GM19043 (cell line): ENCODE measurements around the gene OCA2.
"Not testable (repeated sequence)": the region's sequence is repeated elsewhere in the genome, so short reads cannot be mapped to it uniquely, and the experiment has no call there.

Source experiments
- ATAC-seq: cut with Tn5 transposase; IDR thresholded peaks from one replicate; pipeline ENCODE4 v1.9.1; 2021; ENCODE audit warnings: low read depth; ENCODE audit not compliant: unreplicated experiment

OCA2 gene

DNA sequence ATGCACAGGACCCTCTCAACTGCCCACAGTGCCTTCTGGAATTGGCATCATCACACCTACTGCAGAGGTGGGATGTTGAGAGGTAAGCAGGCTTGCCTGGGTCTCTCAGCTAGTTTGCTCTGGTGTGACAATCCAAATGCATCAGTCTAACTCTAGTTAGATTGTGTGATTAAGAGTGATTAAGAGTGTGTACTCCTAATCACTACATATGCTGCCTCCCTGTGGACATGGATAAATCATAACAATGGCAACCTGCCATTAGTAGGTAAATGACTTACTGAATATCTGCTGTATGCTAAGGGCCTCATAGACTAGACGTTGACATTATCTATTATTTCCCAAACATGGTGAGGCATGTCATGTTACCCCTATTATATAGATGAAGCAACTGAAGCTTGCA, 342.1 kb downstream of the OCA2 start:
- no peak for ATAC-seq

GRCh38 chr15:27752691-27753090, 346.4 kb downstream of the OCA2 start:
- ATAC-seq, result no peak

GRCh38 chr15:27747997-27748396, 351.1 kb downstream of the OCA2 start:
- no peak for ATAC-seq

DNA sequence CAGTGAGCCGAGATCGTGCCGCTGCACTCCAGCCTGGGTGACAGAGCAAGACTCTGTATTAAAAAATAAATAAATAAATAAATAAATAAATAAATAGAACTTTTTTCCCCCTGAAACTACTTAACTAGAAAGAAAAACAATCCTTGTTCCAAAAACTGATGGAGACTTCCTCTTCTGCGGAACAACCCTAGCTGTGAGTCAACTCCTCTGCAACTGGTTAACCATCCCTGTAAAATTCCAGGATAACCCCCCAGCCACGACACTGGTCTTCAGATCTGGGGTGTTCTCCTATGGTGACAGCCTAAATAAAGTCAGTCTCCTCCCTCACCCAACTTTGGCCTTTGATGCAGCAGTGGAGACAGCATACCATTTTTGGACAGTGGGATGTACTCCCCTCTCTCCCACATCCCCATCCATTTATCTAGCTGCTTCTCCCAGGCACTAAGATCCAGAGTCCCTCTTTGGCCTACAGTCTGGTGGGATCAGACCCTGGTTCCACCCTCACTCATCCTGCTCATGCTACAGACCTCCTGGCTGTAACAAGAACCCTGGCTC, 352.6 kb downstream of the OCA2 start:
- no peak for ATAC-seq

DNA sequence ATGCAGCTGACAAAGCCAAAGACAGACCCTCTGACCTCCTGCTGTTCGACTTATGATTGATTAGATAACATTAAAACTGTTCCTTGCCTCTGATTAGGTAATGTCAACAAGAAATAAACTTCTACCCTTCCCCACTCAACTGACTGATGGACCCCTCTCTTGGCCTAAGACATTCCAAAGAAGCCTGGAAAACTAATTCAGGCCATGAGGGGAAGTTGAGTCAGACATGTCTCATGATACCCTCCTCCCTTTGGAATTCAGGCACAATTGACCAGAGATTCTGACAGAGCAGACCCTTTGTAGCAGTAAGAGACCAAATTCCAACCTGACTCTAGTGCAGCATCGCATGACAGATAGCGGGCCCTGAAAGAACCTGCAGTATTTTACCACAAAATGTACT, 354.5 kb downstream of the OCA2 start:
- ATAC-seq, result no peak

DNA sequence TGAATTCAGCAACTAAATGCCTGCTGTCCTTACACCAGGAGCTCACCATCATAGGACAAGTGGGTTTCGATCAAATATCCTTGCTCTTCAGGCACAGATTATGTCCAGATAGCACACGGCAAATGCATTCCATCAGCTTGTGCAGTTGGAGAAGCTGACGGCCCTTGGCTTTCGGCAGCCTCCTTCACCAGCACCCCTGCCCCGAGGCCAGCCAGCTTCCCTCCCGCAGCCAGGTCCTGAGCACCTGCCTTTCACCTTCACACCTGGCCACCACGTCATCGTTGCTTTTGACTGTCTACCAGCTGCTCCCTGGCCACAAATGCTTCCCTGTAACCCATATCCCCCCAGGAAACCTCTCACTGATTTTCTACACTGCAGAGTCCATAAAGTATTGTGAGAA, 355.5 kb downstream of the OCA2 start:
- ATAC-seq, result no peak

DNA sequence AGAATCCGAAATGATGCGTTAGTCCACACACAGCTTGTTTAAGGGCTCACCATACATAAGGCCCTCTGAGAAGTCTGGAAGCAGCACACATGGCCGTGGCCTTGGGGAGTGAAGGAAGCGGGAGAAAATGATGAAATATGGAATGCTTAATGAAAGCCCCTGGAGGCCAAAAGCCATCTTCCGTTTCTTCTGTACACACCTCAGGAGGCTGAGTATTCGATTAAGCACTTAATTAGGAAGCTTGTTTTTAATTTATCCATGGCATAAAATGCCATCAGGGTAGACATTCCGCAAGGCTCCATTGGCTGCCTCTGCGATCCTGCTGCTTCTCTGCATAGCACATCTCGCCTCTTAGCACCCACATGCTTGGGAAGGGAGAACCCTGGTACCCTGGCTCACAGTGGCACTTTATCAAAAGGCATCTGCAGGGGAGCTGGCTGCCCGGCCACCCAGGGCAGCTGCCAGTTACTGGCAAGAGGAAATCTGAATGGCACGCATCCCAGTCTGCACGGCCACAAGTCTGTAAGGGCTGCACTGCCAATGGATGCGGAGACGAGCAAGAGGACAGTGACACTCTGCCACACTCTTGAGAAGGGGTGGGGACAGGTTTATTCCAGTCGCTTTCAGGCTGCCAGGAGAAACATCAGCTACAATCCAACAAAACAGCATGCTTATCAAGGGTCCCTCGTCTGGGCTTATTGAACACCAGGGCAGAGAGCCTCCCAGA, 356.2 kb downstream of the OCA2 start:
- no peak for ATAC-seq

GRCh38 chr15:27741226-27741860, 357.8 kb downstream of the OCA2 start:
- no peak for ATAC-seq

DNA sequence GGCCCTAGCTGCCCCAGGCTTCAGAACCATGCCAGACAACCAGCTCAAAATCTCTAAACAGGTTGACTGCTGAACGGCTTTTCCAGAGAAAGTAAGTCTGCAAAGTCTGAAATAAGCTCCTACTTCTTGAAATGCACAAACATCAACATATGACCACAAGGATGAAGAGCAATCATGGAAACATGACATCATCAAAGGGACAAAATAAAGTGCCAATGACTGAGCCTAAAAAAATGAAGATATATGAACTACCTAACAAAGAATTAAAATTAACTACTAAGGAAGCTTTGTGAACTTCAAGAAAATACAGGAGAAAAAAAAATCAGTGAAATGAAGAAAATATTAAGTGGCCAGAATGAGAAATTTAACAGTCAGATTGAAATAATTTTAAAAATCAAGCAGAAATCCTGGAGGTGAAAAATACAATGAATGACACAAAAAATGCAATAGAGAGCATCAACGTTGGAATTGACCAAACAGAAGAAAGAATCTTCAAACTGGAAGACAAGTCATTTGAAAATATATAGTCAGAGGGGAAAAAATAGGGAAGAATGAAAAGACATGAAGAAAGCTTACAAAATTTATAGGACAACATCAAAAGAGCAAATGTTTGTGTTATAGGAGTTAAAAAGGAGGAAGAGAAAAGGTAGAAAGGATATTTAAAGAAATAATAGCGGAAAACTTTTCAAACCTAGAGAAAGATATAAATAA, 364.2 kb downstream of the OCA2 start:
- ATAC-seq, result no peak

DNA sequence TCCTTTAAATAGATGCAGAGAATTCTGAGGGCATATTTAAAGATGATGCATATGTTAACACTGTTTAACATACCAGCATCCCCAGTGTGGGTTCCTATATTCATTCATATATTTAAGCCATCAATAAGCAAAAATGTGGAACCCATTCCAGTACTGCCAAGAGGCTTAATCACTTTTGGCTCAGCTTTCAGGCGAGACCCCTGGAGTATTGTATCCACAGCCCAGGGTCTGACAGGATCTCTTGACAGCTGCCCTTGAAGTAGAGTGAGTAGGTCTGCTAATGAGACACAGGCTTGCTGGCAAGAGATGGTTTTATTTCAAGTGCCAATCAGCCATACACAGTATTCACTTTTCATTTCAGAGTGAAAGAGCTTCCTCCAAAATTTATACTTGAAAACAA, 367.3 kb downstream of the OCA2 start:
- ATAC-seq, result no peak

GRCh38 chr15:27730868-27731267, 368.2 kb downstream of the OCA2 start:
- ATAC-seq, result no peak

GRCh38 chr15:27725731-27726130, 373.4 kb downstream of the OCA2 start:
- ATAC-seq, result no peak

GRCh38 chr15:27723821-27724220, 375.3 kb downstream of the OCA2 start:
- ATAC-seq, result no peak

- ATAC-seq, result no peak
Measured at GRCh38 chr15:27722102-27722501, 377.0 kb downstream of the OCA2 start.

DNA sequence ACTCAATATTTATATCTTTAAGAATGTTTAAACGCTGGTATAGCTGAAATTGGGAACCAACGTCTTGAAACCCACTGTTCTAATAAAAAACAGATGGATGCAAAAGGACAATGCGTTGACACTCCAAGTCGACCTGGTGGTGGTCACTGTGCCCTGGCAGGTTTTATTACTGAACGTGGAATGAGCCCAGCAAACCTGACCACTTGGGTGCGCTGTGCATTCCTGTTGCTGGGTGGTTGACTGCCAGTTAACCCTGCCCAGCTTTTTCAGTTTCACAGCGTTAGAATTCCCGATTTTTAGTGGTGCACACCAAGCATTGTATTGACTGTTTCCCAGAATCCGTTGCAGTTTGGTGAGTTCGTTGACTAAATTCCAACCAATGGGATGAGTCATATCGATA, 384.4 kb downstream of the OCA2 start:
- ATAC-seq, result no peak

DNA sequence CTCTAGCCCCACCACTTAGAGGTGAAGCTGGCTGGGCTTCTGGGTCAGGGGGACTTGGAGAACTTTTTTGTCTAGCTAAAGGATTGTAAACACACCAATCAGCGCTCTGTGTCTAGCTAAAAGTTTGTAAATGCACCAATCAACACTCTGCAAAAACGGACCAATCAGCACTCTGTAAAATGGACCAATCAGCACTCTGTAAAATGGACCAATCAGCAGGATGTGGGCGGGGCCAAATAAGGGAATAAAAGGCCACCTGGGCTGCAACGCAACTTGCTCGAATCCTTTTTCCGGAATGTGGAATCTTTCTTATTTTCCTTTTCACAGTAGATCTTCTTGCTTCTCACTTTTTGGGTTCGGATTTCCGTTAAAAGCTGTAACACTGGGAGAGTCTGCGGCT, 385.3 kb downstream of the OCA2 start:
- ATAC-seq, result not testable (repeated sequence)

DNA sequence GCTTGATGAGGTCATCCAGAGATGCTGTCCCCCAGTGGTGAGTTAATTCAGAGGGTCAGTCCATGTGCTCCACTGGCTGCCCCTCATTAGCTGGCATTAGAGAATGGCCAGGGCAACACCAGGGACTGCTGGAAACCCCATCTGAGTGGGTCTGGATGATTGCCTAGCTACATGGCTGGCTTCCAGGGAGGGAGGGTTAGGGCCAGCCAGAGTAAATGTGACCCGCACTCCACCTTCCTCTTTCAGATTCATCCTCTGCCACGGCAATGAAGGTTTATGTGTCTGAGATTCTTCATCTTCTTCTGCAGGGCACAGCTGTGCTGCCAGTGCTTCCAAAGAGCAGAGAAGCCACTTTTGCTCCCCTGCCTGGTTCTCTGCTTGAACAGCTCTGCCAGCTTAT, 391.9 kb downstream of the OCA2 start:
- ATAC-seq, result no peak

- ATAC-seq, result no peak
Measured at GRCh38 chr15:27706300-27706699, 392.8 kb downstream of the OCA2 start.

DNA sequence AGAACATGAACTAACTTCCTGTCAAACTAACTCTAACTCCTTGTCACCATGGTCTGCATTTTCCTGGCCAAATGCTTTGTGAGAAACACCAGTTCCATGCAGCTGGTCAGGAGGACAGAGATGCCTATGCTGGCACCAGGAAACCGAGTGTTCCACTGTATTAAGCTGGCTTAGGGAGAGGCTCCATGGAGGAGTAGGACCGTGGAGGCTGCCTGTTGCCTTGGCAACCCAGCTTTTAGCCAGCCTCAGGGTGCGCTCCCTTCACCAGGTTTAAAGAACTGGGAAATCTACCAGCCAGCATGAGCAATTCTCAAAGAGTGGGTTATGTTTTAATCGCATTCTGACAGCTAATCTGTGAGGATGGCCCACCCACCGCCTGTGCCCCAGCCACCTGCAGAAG, 394.1 kb downstream of the OCA2 start:
- no peak for ATAC-seq
